ENCODE results near the gene CCDC40. TPM values are rescaled to one million over a fixed set of nuclear protein-coding genes. Genes with fewer than 3 reads are reported as not detected.
A peak's percentile ranks its signal among the peaks of the same experiment; 100 is the strongest.
"Not testable (repeated sequence)": the region's sequence is repeated elsewhere in the genome, so short reads cannot be mapped to it uniquely, and the experiment has no call there.

The CCDC40 gene
- total RNA-seq, 1 donor = 6.9 TPM

DNA sequence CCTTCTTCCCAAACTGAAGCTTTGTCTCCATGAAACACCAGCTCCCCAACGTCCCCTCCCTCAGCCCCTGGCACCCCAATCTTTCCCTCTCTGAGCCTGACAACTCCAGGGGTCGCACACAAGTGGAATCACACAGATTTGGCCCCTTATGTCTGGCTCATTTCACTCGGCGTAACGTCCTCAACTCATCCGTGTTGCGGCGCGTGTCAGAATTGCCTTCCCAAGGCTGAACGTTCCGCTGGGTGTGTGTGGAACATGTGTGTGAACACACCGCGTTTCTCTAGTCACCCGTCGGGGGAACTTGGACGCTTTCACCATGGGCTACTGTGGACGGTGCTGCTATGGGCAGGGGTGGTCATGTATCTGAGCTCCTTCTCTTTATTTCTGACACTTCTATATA, 45.7 kb upstream of the CCDC40 start:
- TF ChIP-seq, protein P1, sequence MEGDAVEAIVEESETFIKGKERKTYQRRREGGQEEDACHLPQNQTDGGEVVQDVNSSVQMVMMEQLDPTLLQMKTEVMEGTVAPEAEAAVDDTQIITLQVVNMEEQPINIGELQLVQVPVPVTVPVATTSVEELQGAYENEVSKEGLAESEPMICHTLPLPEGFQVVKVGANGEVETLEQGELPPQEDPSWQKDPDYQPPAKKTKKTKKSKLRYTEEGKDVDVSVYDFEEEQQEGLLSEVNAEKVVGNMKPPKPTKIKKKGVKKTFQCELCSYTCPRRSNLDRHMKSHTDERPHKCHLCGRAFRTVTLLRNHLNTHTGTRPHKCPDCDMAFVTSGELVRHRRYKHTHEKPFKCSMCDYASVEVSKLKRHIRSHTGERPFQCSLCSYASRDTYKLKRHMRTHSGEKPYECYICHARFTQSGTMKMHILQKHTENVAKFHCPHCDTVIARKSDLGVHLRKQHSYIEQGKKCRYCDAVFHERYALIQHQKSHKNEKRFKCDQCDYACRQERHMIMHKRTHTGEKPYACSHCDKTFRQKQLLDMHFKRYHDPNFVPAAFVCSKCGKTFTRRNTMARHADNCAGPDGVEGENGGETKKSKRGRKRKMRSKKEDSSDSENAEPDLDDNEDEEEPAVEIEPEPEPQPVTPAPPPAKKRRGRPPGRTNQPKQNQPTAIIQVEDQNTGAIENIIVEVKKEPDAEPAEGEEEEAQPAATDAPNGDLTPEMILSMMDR (IDR thresholded peaks at IDR 0.05; ENCODE audit: insufficient read depth, low read depth, low read length) = no peak
- no peak for DNase-seq (ENCODE audit: low read depth)
- H3K4me3 ChIP-seq (ENCODE audit: low read depth, low read length) = no peak overlapping the region

DNA sequence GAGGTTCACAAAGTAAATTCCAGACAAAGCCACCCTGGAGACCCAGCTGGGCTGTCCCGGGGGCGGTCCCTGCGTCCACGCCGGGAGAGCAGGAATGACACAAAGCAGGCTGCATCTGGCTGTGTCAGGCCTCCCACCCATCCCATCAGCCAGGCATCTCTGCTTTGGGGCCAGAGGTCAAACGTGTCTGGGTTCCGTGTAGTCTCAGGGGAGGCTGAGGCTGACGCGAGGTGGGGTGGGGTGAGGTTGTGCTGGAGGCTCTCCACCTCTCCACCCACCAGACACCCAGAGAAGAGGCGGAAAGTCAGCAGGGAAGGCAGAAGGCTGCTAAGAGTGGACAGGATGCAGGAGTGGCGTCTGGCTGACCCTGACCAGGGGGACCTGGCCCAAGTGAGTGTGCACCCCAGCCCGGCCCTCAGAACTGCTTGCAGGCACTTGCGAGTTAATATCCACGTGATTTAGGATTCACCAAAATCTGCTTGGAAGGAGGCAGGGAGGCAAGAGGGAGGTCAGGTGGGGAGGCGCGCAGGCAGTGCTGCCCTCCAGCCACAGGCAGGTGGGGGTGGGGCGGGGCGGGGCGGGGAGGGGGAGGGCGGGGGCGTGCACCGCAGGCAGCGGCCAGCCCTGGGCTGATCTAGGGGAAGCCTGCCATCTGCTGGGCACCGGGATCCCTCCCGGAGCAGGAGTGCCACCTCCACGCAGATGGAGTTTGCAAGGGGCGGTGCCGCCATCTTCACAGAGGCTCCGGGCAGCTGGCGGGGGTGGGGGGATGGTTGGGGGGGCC, 45.1 kb upstream of the CCDC40 start:
- peak; percentile 81 for DNase-seq (ENCODE audit: low read depth)
- H3K4me3 ChIP-seq (ENCODE audit: low read depth, low read length) = peak overlapping the region; percentile 46
- TF ChIP-seq, protein P1 (IDR thresholded peaks at IDR 0.05; ENCODE audit: insufficient read depth, low read depth, low read length) = peak; percentile 46

DNA sequence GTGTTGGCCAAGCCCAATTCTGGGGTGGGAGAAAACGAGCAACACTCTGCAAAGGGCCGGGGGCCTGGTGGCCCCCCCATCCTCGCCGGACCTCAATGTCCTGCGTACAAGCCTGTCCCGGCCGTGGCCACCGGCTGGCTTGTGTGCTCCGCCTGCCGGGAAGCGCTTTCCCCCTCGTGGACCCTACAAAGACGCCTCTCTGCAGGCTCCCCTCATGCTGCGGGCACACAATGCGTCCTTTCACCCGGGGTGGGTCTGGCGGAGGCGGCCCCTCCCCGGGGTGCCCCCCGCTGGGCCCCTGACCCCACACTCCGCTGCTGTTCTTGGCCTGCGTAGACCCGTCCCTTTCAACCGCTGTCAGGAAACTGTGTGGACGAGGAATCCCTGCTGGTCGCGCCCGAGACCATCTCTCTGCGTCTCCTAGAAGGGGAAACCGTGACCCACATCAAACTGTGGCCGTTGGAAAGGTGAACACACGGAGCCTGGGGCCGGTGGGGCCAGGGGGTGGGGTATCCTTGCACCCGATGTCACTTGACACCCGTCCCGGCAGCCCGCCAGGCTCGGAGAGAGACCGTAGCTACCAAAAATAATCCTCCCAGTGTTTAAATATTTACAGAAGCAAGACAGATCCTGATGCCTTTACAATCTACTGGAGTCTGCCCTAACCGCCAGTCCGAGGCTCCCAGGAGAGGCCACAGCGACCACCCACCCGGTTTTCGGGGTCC, 44.4 kb upstream of the CCDC40 start:
- DNase-seq (ENCODE audit: low read depth) = peak; percentile 72
- TF ChIP-seq, protein P1 (IDR thresholded peaks at IDR 0.05; ENCODE audit: insufficient read depth, low read depth, low read length) = no peak
- peak overlapping the region; percentile 46 for H3K4me3 ChIP-seq (ENCODE audit: low read depth, low read length)

DNA sequence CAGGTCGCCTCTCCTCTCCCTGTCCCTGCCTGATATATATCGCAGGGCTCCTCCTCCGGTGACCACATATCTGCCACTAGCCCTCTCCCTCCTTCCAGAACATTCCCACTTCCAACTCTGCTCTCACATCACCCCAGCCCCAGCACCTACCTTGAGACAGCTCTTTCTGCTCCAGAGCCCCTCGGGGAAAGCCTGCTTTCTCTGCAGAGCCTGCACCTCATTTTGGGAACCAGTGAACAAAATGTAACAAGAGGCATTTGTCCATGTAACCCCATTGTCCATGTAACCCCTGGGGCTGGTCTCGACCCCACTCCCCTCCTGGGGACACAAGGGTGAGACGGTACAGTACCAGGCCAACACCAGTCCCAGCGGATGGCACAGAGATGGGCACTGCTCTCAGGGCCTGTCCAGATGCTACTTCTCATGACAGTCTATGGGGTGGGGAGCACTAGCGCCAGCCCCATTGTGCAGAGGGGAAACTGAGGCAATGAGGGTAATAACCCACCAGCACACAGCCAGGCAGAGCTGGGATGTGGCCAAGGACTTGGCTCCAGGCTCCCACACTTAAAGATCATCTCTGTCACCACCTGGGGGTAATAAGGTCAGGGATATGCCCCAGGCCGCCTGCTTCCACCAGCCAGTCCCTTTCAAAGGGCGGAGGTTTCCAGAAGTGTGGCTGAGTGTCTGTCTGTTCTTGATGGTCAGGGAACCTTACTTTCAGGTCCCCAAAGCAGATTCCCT, 43.6 kb upstream of the CCDC40 start:
- no peak for DNase-seq (ENCODE audit: low read depth)
- H3K4me3 ChIP-seq (ENCODE audit: low read depth, low read length) = peak overlapping the region; percentile 46

DNA sequence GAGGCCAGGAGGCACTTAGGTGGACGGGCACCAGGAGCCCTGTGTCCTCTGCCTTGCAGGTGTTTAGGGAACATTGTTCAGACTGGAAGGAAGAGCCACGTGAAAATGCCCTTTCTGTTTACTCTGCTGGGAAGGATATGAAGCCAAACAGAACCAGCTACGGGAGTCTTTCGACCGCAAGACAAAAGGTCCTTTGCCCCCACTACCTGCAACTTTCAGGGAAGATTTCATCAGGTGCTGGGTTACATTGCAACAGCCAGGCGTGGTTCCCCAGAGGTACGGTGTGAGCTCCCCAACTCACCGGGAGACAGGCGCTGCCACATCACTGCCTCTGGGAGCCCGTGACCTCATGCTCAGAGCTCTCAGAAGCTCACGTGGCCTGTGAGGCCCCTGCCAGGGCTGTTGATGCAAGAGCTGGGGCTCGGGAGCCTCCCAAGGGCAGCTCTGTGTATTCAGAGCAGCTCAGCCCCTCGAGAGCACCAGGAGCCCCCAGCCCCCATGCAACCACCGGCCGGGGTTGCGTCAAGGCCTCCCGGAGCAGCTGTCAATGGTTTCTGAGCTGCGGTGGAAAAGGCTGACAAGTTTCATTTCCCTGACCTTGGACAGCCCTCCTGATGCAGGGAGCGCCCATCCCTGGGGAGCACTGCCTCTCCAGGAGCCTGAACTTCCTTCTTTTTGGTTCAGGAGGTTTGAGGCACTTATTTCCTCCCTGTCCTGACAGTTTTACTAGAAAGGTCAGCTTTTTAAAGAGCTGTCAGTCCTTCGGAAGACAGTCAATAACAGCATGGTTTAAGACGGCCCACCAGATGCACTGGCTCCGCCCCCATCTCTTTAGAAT, 42.8 kb upstream of the CCDC40 start:
- TF ChIP-seq, protein P1 (IDR thresholded peaks at IDR 0.05; ENCODE audit: insufficient read depth, low read depth, low read length) = no peak
- peak; percentile 98 for DNase-seq (ENCODE audit: low read depth)
- peak overlapping the region; percentile 19 for H3K4me3 ChIP-seq (ENCODE audit: low read depth, low read length)

More for the DNA sequence above, 43.6 kb upstream of the CCDC40 start:
- TF ChIP-seq, protein P1 (IDR thresholded peaks at IDR 0.05; ENCODE audit: insufficient read depth, low read depth, low read length) = no peak

DNA sequence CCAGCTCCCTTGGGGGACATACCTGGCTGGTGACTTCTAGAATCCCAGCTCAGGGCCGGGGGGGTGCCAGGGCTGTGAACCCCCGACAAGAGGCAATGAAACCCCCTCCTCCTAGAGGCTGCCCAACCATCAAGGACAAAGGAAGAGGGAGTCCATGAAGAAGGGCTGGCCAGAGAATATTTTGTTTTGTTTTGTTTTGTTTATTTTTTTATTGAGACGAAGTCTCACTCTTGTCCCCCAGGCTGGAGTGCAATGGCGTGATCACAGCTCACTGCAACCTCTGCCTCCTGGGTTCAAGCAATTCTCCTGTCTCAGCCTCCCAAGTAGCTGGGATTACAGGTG, 42.2 kb upstream of the CCDC40 start:
- not testable (repeated sequence) for DNase-seq (ENCODE audit: low read depth)

More for the DNA sequence above, 42.2 kb upstream of the CCDC40 start:
- not testable (repeated sequence) for H3K4me3 ChIP-seq (ENCODE audit: low read depth, low read length)

Measured in fibroblast of villous mesenchyme (primary cell).